Ovary (tissue), 3 donors: ENCODE results near the gene INS.

Source experiments
- EP300 ChIP-seq: sonication (generic); formaldehyde crosslinking; IDR thresholded peaks from one replicate; pipeline ENCODE4 v1.6.1; 2017; ENCODE audit warnings: antibody characterized with exemption
- POLR2A ChIP-seq: fragments of 450-650 bp; IDR thresholded peaks from one replicate; pipeline ENCODE4 v1.6.1; 2017; ENCODE audit warnings: antibody characterized with exemption, mild to moderate bottlenecking, moderate library complexity
- TF ChIP-seq, protein P1 (sequence below), 3 donors: fragments of 450-650 bp in 2 of 3; fragments of 200-600 bp in 1 of 3; IDR thresholded peaks; one replicate each; pipeline versions ENCODE4 v1.5.1 to v1.8.0; 2016 to 2022; ENCODE audit warnings: antibody characterized with exemption in 3 of 3, mild to moderate bottlenecking in 1 of 3
- donor health status: DM: no; HTN: no; CAD: no.

- TF ChIP-seq, protein P1, sequence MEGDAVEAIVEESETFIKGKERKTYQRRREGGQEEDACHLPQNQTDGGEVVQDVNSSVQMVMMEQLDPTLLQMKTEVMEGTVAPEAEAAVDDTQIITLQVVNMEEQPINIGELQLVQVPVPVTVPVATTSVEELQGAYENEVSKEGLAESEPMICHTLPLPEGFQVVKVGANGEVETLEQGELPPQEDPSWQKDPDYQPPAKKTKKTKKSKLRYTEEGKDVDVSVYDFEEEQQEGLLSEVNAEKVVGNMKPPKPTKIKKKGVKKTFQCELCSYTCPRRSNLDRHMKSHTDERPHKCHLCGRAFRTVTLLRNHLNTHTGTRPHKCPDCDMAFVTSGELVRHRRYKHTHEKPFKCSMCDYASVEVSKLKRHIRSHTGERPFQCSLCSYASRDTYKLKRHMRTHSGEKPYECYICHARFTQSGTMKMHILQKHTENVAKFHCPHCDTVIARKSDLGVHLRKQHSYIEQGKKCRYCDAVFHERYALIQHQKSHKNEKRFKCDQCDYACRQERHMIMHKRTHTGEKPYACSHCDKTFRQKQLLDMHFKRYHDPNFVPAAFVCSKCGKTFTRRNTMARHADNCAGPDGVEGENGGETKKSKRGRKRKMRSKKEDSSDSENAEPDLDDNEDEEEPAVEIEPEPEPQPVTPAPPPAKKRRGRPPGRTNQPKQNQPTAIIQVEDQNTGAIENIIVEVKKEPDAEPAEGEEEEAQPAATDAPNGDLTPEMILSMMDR (IDR thresholded peaks at IDR 0.05) = no peak
- TF ChIP-seq POLR2A (no peak), EP300 (no peak)
These were observed 45.1 kb upstream of the INS start for GRCh38 chr11:2205981-2206690.
